Activated CD4-positive, CD25-positive, alpha-beta regulatory T cell treated with anti-CD3 and anti-CD28 coated beads, Interleukin-2, amount 50 U/mL, for 24 hours (primary cell): ENCODE measurements around the gene MAP4K1.
"Not testable (repeated sequence)": the region's sequence is repeated elsewhere in the genome, so short reads cannot be mapped to it uniquely, and the experiment has no call there.

Source experiments
- ATAC-seq, 2 donors: fragments of 150-1000 bp; cut with Tn5 transposase; one replicate each; pipeline ENCODE4 v1.10.0; 2021; ENCODE audit warnings: mild to moderate bottlenecking in 1 of 2, moderate library complexity in 1 of 2

The MAP4K1 gene

DNA sequence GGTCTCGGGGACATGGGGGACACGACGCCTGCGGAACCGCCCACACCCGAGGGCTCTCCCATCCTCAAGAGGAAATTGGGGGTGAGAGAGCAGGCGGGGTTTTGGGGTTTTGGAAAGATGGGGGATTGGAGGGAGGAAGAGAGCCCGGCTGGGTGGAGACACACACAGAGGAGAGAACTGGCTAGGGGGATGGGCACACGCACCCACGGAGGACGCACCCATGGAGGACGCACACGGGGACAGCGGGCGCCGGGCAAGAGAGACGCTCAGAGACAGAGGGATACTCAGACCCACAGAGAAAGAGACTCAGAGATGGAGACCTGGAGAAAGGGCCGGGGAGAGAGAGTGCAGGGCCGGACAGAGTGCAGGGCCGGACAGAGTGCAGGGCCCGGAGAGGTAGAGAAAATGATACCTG lies 52.1 kb downstream of the MAP4K1 start:
- ATAC-seq = peak in 1 of 2 donors; percentile 30

DNA sequence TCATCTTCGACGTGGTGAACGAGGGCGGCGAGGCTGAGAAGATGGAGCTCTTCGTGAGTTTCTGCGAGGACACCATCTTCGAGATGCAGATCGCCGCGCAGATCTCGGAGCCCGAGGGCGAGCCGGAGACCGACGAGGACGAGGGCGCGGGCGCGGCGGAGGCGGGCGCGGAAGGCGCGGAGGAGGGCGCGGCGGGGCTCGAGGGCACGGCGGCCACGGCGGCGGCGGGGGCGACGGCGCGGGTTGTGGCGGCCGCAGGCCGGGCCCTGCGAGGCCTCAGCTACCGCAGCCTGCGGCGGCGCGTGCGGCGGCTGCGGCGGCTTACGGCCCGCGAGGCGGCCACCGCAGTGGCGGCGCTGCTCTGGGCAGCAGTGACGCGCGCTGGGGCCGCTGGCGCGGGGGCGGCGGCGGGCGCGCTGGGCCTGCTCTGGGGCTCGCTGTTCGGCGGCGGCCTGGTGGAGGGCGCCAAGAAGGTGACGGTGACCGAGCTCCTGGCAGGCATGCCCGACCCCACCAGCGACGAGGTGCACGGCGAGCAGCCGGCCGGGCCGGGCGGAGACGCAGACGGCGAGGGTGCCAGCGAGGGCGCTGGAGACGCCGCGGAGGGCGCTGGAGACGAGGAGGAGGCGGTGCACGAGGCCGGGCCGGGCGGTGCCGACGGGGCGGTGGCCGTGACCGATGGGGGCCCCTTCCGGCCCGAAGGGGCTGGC lies 52.6 kb downstream of the MAP4K1 start:
- ATAC-seq = peak; percentile 41 to 52

DNA sequence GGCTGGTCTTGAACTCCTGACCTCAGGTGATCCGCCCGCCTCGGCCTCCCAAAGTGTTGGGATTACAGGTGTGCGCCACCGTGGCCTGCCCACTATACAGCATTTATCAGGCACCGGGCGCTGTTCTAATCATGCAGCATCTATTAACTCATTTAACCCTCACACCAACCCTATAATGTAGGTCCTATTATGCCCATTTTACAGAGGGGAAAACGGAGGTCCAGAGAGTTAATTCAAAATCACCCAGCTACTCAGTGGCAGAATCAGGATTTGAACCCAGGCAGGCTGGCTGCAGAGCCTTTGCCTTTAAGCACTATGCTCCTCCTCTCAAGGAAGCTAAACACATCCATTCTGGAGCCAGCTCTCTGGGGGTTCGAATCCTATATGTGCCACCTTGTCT lies 54.3 kb downstream of the MAP4K1 start:
- ATAC-seq = no peak

DNA sequence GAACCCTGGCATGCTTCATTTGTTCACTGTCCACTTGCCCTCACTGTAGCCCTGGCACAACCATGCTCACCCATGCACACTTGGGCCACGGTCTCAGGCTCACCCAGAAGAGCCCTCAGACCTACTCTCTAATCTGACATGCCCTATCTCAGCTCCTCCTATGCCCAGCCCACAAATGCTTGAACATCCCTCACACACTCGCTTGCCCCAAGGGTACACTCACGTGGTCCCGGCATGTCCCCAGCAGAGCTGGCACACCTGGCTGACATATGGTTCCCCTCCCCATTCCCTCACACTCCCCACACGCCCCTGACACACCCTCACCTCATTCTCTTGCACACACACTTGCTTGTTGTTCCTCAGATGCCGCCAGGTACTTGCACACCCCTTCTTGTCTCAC lies 55.7 kb downstream of the MAP4K1 start:
- no peak for ATAC-seq

DNA sequence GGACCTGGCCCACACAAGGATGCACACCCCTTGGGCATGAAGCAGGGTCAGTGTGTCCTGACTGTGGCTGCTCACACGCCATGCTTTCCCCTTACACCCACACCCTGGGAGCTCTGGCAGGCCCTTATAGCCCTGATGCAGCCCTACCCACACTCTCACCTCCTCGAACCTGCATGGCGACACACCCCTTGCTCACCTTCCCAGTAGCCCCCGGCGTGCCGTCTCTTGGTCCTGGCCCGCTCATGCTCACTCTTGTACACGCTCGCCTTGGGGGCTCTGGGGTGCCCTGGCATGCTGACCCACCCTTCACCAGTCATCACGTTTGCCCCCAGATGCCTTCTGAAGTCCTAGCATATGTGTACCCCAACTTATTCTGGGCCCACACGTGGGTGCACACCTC lies 56.1 kb downstream of the MAP4K1 start:
- no peak for ATAC-seq

DNA sequence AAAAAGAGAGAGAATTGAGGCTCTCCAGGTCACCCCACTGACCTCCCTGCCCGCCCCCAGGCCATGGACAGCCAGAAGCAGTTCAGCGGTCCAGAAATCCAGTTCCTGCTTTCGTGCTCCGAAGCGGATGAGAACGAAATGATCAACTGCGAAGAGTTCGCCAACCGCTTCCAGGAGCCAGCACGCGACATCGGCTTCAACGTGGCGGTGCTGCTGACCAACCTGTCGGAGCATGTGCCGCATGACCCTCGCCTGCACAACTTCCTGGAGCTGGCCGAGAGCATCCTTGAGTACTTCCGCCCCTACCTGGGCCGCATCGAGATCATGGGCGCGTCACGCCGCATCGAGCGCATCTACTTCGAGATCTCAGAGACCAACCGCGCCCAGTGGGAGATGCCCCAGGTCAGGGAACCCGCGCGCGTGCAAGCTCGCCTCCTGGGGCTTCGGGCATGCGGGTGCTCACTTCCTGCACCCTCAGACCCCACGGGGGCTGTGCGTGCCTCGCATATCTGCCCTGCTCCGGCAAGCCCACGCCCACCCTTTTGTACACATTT lies 56.6 kb downstream of the MAP4K1 start:
- ATAC-seq = no peak

DNA sequence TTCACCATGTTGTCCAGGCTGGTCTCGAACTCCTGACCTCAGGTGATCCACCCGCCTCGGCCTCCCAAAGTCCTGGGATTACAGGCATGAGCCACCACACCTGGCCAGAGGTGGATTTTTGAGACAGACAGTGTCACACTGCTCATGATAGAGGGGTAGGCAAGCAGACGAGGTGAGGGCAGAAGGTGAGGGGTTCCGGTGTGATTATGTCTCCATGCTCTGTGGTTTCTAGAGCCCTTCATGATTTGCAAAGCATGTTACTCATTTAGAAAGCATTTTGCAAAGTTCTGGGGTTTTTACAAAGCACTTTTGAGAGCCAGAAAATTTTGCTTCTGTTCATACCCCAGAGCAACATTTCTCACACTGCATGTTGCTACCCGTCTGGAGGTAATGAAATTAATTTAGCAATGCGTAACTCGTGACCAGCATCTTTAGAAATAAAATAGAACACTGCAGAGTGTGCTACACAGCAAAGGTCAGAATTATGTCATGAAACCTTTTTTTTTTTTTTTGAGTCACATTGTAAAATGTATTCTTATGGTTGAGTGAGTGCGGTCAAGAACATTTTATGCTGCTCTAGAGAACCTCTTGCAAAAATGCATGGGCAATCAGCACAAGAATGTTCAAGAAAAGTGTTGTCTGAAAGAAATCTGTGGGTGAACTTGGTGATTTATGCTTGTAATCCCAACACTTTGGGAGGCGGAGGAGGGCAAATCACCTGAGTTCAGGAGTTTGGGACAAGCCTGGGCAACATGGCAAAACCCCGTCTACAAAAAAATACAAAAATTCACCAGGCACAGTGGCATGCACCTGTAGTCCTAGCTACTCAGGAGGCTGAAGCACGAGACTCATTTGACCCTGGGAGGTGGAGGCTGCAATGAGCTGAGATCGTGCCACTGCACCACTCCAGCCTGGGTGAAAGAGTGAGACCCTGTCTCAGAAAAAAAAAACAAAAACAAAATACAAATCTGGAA lies 58.0 kb downstream of the MAP4K1 start:
- peak; percentile 90 to 95 for ATAC-seq

DNA sequence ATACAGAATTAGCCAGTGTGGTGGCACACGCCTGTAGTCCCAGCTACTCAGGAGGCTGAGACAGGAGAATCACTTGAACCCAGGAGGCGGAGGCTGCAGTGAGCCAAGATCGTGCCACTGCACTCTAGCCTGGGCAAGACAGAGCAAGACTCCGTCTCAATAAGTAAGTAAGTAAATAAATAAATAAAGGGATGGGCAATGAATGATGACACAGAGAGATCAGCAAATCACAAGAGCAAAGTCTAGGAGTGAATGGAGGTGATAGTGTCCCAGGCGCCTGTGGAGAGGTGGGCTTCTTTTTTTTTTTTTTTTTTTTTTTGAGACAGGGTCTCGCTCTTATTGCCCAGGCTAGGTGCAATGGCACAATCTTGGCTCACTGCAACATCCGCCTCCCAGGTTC lies 58.8 kb downstream of the MAP4K1 start:
- ATAC-seq = not testable (repeated sequence)

DNA sequence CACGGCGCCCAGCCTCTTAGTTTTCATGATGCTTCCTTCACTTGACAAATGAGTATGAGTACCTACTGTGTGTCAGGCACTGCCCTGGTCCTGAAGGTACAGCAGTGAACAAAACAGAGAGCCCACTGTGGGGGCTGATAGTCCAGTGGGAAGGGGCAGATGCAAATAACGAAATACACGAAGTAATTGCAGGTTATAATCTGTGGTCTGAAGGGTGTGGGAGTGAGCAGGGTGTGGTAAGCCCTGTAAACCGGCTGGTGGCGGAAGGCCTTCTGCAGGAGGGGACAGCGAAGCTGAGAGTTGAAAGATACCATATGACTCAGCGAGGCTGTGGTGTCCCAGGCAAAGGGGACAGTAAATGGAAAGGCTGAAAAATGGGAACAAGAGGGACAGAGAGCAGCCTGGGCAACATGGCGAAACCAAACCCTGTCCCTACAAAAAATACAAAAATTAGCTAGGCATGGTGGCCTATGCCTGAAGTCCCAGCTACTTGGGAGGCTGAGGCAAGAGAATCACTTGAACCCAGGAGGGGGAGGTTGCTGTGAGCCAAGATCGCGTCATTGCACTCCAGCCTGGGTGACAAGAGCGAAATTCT lies 60.5 kb downstream of the MAP4K1 start:
- ATAC-seq = no peak

DNA sequence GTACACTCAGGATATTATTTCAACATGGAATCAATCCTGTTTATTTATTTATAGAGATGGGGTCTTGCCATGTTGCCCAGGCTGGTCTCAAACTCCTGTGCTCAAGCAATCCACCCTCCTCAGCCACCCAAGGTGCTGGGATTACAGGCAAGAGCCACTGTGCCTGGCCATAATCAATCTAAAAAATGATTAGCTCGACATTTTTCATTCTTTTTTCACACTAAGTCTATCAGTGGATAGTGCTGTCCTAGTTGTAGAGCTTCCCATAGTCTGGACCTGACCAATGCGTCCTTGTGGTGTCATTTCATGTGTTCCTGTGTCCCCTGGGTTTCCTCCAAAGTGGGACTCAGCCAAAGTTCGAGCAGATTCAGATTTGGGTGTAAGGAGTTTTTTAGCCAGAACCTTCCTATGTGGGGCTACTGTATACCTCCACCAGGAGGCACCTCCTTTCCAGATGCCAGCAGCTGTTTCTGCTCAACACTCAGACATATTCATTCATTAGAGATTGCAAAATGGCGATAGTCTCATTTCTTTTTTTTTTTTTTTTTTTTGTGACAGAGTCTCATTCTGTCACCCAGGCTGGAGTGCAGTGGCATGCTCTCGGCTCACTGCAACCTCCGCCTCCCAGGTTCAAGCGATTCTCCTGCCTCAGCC lies 61.1 kb downstream of the MAP4K1 start:
- no peak for ATAC-seq

DNA sequence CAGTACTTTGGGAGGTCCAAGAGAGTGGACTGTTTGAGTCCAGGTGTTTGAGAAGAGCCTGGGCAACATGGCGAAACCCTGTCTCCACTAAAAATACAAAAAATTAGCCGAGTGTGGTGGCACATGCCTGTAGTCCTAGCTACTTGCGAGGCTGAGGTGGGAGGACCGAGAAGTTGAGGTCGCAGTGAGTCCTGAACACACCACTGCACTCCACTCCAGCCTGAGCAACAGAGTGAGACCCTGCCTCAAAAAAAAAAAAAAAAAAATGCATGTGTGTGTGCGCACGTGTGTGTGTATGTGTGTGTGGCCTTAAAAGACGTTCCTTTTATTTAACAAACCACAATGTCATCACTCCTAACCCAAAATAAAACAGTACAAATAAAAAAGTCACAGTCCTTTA lies 62.6 kb downstream of the MAP4K1 start:
- ATAC-seq = no peak

DNA sequence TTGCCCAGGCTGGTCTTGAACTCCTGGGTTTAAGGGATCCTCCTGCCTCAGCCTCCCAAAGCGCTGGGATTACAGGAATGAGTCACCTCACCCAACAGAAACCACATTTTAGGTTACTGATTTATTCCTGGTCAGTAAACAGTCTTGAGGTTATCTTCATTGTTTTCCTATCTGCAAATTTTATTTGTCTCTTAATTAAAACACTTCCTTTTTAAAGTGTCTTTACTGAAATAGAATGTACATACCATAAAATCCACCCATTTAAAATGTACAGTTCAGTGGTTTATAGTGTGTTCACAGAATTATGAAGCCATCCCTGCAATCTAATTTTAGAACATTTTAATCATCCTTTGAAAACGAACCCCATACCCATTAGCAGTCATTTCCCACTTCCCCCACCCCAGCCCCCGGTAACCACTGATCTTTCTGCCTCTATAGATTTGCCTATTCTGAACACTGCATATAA lies 63.0 kb downstream of the MAP4K1 start:
- no peak for ATAC-seq

DNA sequence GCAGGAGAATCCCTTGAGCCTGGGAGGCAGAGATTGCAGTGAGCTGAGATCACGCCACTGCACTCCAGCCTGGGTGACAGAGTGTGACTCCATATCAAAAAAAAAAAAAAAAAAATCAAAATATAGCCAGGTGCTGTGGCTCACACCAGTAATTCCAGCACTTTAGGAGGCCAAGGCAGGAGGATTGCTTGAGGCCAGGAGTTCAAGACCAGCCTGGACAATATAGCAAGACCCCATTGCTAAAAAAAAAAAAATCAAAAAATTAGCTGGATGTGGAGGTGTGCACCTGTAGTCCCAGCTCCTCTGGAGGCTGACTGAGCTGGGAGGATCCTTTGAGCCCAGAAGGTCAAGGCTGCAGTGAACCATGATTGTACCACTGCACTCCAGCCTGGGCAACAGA lies 64.5 kb downstream of the MAP4K1 start:
- ATAC-seq = not testable (repeated sequence)

DNA sequence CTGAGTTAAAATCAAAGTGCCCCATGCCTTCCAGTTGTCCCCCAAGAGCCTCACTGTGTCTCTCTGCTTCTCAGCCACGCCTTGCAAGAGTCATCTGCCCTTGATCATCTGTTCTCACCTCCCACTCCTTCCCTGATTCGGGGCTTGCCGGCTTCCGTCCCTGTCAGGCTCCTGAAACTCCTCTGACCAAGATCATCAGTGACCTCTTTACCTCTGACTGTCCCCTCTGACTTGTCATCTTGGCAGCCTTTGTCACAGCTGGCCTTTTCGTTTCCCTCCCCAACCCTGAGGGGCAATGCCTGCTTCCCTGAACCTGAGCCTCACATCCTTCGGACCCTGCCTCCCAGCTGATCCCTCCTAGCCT lies 66.3 kb downstream of the MAP4K1 start:
- peak; percentile 84 to 89 for ATAC-seq

DNA sequence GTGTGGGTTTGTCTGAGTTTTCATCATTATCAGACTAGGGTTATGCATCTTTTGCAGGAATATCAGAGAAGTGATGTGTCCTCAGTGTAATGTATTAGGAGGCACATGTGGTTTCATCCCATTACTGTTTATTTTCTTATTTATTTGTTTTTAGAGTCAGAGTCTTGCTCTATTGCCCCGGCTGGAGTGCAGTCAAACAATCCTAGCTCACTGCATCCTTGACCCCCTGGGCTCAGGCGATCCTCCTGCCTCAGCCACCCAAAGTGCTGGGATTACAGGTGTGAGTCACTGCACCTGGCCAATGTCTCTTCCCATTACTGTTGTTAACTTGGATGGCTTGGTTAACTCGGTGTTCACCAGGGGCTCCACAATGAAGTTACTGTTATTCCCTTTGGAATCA lies 67.4 kb downstream of the MAP4K1 start:
- no peak for ATAC-seq

DNA sequence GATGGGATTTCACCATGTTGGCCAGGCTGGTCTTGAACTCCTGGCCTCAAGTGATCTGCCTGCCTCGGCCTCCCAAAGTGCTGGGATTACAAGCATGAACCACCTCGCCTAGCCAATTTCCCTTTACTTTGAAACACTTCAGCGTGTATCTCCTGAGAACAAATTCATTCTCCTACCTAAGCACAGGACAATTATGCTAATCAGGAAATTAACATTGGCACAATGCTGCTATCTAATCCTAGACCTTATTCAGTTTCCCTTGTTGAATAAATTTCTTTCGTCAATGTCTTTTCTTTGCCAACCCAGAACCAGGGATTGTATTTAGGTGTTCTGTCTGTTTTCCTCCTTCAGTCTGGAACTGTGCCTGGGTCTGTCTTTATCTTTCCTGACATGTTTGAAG lies 67.8 kb downstream of the MAP4K1 start:
- ATAC-seq = no peak

DNA sequence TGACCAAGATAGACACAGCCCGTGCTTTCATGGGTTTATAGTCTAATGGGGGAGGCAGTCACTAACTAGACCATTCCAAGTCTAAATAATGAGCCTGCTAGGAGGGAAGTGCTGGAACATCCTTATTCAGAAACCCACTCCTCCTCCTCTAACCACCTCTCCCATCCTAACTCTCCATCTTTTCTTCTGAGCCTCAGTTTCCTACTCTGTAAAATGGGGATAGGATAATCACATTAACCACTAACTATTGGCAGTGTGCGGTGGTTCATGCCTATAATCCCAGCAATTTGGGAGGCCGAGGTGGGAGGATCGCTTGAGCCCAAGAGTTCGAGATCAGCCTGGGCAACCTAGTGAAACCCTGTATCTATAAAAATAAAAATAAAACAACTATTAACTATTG lies 68.7 kb downstream of the MAP4K1 start:
- no peak for ATAC-seq

DNA sequence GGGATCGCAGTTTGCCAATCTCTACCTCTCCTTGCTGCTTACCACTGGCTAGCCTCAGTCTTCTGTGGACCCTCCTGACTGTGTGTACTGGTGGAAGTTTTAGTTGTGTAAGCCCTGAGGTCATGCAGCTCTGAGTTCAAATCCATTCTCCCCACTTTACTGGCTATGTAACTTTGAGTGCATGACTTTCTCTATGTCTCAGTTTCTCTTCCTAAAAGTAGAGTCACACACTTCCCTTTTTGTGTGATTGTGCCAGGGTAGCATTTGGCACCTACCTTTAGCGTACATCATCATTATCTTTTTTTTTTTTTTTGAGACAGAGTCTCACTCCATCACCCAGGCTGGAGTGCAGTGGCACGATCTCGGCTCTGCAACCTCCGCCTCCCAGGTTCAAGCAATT lies 70.3 kb downstream of the MAP4K1 start:
- no peak for ATAC-seq

DNA sequence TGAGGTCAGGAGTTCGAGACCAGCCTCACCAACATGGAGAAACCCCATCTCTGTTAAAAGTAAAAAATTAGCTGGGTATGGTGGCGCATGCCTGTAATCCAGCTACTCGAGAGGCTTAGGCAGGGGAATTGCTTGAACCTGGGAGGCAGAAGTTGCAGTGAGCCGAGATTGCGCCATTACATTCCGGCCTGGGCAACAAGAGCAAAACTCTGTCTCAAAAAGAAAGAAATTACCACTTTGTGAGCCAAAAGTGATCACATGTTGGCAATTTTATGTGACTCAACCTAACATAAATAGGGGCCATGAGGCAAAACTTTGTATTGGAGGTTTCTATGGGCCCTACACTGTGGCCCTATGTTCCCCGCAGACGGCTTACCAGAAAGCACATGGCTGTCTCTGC lies 72.2 kb downstream of the MAP4K1 start:
- no peak for ATAC-seq

DNA sequence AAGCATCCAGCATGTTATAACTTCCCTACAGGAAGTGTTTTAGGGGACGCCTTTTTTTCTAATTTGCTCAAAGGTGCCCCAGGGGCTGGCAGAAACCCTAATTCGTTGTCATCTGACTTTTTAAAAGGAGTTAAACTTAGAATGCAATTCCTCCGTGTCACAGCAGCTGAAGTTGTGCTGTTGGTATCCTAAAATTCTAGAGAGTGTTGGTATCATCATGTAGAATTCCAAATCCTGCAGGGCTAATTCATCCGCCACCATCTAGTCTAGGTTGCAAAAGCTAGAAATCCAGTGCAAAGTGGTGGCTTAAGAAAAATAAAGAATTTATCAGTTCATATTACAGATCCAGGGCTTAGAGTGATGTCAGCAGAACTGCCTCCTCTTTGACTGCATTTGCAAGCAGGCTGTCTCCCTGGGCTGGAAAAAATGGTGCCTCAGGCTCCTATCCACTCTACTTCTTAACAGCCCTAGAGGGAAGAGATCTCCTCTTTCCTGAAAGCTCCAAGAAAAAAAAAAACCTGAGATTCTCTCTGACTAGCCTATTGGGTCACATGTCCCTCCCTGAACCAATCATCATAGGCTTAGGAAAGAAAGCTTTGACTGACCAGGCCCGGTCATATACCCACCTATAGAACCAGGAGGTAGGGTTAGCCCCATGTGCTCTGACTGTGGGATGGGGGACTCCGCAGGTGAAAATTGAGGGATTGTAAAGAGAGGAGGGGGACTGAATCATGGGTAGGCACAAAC lies 73.0 kb downstream of the MAP4K1 start:
- no peak for ATAC-seq

DNA sequence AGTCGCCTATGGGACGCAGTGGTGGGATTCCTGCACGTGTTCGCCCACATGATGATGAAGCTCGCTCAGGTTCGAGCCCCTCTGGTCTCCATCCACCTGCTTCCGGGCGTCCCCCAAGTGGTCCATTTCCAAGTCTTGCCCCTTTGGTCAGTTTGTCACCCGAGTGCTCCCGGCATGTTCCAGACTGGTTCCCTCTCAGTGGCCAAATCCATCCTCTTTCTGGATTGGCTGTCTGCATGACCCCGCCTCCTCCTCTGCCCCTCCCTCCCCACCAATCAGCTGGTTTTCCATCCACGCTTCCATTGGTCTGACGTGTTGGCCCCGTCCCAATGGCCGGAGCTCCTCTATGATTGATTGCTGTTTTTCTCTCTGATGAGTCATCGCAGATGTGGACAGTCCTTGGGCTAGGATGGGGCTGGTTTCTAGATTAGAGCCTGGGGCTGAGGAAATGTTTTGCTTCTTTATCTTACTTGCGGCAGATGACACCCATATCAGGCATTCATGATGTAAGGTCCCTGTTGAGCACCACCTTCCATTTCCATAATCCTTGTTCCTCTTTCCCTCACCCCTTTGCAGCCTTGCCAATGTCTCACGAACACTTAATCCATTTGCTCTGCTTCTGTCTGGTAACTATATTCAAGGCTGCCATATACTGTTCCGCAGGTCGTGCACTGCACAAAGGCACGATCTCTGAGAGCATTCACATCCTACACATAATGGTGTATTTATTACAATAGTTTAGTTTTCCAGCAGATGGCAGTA lies 73.8 kb downstream of the MAP4K1 start:
- ATAC-seq = peak; percentile 82 to 89
